Panc1 (cell line): ENCODE results near the gene CEND1.

ENCODE experiments used
- POLR2AphosphoS5 ChIP-seq: IDR thresholded peaks from 2 replicates; pipeline ENCODE4 v1.6.1; 2012; ENCODE audit warnings: mild to moderate bottlenecking, low read depth, low read length, moderate library complexity
- SIN3A ChIP-seq: IDR thresholded peaks from 2 replicates; pipeline ENCODE4 v1.6.1; 2012; ENCODE audit warnings: low read depth, mild to moderate bottlenecking, low read length, moderate library complexity, borderline replicate concordance; ENCODE audit not compliant: insufficient read depth
- TF ChIP-seq, protein P1 (sequence below): fragments of 450-650 bp; IDR thresholded peaks from 2 replicates; pipeline ENCODE4 v1.5.1; 2017; ENCODE audit warnings: mild to moderate bottlenecking
- TF ChIP-seq, protein P2 (sequence below), 2 experiments: IDR thresholded peaks; 2 replicates each; pipeline ENCODE4 v1.6.1; 2011 to 2012; ENCODE audit warnings: low read depth in 2 of 2, control low read depth in 1 of 2, low read length in 1 of 2, mild to moderate bottlenecking in 1 of 2, moderate library complexity in 1 of 2; ENCODE audit not compliant: insufficient read depth in 1 of 2

DNA sequence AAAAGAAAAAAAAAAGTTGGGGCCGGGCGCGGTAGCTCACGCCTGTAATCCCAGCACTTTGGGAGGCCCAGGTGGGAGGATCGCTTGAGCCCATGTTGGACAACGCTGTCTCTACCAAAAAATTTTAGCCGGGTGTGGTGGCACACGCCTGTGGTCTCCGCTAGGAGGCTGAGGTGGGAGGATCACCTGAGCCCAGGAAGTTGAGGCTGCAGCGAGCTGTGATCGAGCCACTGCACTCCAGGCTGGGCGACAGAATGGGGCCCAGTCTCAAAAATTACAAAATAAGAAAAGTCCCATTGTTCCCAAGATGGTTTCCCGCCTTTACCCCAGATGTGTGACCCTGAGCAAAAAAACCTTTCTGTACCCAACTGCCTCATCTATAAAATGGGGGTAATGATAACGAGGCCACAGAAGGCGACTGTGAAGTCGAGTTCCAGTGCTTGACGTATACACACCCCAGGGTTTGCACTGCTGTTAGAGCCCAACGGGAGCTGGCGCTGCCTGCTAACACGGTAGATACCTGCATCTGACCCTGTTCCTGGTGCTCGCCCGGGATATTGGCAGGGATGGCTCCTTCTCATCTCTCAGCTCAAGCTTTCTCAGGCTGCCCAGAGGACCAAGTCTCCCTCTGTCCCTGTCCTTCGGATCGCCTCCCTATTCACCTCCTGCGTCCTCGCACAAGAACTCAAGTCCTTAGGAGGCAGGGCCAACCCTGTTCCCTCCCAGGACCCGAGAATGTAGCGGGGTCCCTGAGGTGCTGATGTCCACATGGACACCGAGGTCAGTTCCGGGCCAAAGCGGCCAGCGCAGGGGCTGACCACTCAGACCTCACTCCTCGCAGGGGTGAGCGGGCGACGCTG, 18.8 kb upstream of the CEND1 start:
- TF ChIP-seq, protein P1, sequence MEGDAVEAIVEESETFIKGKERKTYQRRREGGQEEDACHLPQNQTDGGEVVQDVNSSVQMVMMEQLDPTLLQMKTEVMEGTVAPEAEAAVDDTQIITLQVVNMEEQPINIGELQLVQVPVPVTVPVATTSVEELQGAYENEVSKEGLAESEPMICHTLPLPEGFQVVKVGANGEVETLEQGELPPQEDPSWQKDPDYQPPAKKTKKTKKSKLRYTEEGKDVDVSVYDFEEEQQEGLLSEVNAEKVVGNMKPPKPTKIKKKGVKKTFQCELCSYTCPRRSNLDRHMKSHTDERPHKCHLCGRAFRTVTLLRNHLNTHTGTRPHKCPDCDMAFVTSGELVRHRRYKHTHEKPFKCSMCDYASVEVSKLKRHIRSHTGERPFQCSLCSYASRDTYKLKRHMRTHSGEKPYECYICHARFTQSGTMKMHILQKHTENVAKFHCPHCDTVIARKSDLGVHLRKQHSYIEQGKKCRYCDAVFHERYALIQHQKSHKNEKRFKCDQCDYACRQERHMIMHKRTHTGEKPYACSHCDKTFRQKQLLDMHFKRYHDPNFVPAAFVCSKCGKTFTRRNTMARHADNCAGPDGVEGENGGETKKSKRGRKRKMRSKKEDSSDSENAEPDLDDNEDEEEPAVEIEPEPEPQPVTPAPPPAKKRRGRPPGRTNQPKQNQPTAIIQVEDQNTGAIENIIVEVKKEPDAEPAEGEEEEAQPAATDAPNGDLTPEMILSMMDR: no peak; the same call in 1 of the 2 replicates
- TF ChIP-seq, protein P2, sequence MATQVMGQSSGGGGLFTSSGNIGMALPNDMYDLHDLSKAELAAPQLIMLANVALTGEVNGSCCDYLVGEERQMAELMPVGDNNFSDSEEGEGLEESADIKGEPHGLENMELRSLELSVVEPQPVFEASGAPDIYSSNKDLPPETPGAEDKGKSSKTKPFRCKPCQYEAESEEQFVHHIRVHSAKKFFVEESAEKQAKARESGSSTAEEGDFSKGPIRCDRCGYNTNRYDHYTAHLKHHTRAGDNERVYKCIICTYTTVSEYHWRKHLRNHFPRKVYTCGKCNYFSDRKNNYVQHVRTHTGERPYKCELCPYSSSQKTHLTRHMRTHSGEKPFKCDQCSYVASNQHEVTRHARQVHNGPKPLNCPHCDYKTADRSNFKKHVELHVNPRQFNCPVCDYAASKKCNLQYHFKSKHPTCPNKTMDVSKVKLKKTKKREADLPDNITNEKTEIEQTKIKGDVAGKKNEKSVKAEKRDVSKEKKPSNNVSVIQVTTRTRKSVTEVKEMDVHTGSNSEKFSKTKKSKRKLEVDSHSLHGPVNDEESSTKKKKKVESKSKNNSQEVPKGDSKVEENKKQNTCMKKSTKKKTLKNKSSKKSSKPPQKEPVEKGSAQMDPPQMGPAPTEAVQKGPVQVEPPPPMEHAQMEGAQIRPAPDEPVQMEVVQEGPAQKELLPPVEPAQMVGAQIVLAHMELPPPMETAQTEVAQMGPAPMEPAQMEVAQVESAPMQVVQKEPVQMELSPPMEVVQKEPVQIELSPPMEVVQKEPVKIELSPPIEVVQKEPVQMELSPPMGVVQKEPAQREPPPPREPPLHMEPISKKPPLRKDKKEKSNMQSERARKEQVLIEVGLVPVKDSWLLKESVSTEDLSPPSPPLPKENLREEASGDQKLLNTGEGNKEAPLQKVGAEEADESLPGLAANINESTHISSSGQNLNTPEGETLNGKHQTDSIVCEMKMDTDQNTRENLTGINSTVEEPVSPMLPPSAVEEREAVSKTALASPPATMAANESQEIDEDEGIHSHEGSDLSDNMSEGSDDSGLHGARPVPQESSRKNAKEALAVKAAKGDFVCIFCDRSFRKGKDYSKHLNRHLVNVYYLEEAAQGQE (IDR thresholded peaks at IDR 0.05; ENCODE audit: insufficient read depth in 1 of 2, low read depth in 2 of 2, low read length in 1 of 2): no peak
- TF ChIP-seq POLR2AphosphoS5 (no peak; the same call in 1 of the 2 replicates), SIN3A (no peak; the same call in 1 of the 2 replicates)
